ENCODE measurements around the gene FAM221B.
A peak's percentile ranks its signal among the peaks of the same experiment; 100 is the strongest.

Gene FAM221B

GRCh38 chr9:35814841-35815543 is 13.5 kb downstream of the FAM221B start, which contains the start of gene HINT2:
Gene HINT2, minus strand, starts transcription at chr9:35815042. Its CDS starts 63 bp downstream, at chr9:35814979.
- peak; percentile 100 for DNase-seq

GRCh38 chr9:35814106-35814840 is 14.3 kb downstream of the FAM221B start:
- DNase-seq: peak; percentile 32

- peak; percentile 14 for DNase-seq
Observed at GRCh38 chr9:35813434-35814105, 15.0 kb downstream of the FAM221B start.

GRCh38 chr9:35812025-35812602 is 16.4 kb downstream of the FAM221B start, which contains the start of gene SPAG8:
Gene SPAG8, minus strand, starts transcription at chr9:35812262. Its CDS starts 115 bp downstream, at chr9:35812147.
- peak; percentile 93 for DNase-seq

- no peak for DNase-seq
Observed at GRCh38 chr9:35811381-35812024, 17.0 kb downstream of the FAM221B start.

GRCh38 chr9:35810122-35810521 is 18.4 kb downstream of the FAM221B start:
- no peak for DNase-seq

- no peak for DNase-seq
Observed at GRCh38 chr9:35808433-35808832, 20.1 kb downstream of the FAM221B start.

- DNase-seq: no peak
Observed at GRCh38 chr9:35806101-35806500, 22.4 kb downstream of the FAM221B start.

- no peak for DNase-seq
Observed at GRCh38 chr9:35801328-35802128, 27.0 kb downstream of the FAM221B start.

GRCh38 chr9:35800530-35800929 is 28.0 kb downstream of the FAM221B start:
- DNase-seq: no peak

GRCh38 chr9:35798658-35799374 is 29.7 kb downstream of the FAM221B start:
- DNase-seq: no peak

GRCh38 chr9:35797311-35798109 is 31.0 kb downstream of the FAM221B start:
- no peak for DNase-seq

GRCh38 chr9:35795695-35796094 is 32.8 kb downstream of the FAM221B start:
- DNase-seq: no peak

- DNase-seq: no peak
Observed at GRCh38 chr9:35793461-35793860, 35.1 kb downstream of the FAM221B start.

- DNase-seq: no peak
Observed at GRCh38 chr9:35792826-35793225, 35.7 kb downstream of the FAM221B start.

GRCh38 chr9:35792024-35792813 is 36.3 kb downstream of the FAM221B start:
- DNase-seq: no peak

- DNase-seq: no peak
Observed at GRCh38 chr9:35791297-35791921, 37.1 kb downstream of the FAM221B start, which contains the start of gene NPR2. Gene NPR2, plus strand, starts transcription at chr9:35791591. Its CDS starts 818 bp downstream, at chr9:35792409.

GRCh38 chr9:35790385-35791296 is 37.9 kb downstream of the FAM221B start:
- peak; percentile 87 for DNase-seq
